Mucosa of descending colon (tissue), 3 donors: ENCODE results near the gene AKT1S1. TPM values are rescaled to one million over a fixed set of nuclear protein-coding genes. Genes with fewer than 3 reads are reported as not detected.

Experiments used
- ATAC-seq: fragments of 200-7000 bp; cut with Tn5 transposase; one replicate; pipeline ENCODE4 v1.9.1; 2020; ENCODE audit warnings: mild to moderate bottlenecking, moderate library complexity
- DNase-seq, 3 donors: peaks; one replicate each; pipeline ENCODE4 v3.0.0-alpha.2; 2020
- H3K36me3 ChIP-seq: fragments of 200-600 bp; one replicate; pipeline ENCODE4 v1.8.0; 2021; ENCODE audit warnings: low read depth, mild to moderate bottlenecking
- H3K4me1 ChIP-seq: fragments of 200-600 bp; one replicate; pipeline ENCODE4 v1.8.0; 2021; ENCODE audit warnings: low read depth, mild to moderate bottlenecking
- H3K4me3 ChIP-seq: fragments of 200-600 bp; one replicate; pipeline ENCODE4 v1.8.0; 2021; ENCODE audit warnings: mild to moderate bottlenecking
- H3K9me3 ChIP-seq: fragments of 200-600 bp; one replicate; pipeline ENCODE4 v1.8.0; 2021; ENCODE audit warnings: mild to moderate bottlenecking
- CTCF ChIP-seq: fragments of 200-600 bp; IDR thresholded peaks from one replicate; pipeline ENCODE4 v1.8.0; 2022; ENCODE audit warnings: antibody characterized with exemption, mild to moderate bottlenecking
- intact Hi-C, 2 donors: fragments of 100-400 bp; cut with DNase I in 1 of 2; cut with micrococcal nuclease in 1 of 2; formaldehyde crosslinking; loops; one replicate each; pipeline versions ENCODE4 v1.11.0 to v1.11.1; 2022; cut with DNase I, micrococcal nuclease
- total RNA-seq, 3 donors: library from RNA; stranded (reverse); fragmentation: NEBNext Ultra II Directional in 2 of 3; extraction: Animal tissue kit (Norgen Biotek cat#: 25700) in 2 of 3; gene quantifications; one replicate each; pipeline versions ENCODE4 v1.2.1 to v1.2.4, GENCODE V29; 2021 to 2023
- donor health status: DM: no; HTN: no; CAD: no; lungs with moderate emphysema.
- donor health status: DM: no; HTN: no; CAD: no.
- donor health status: DM: no; HTN: yes; CAD: no.

AKT1S1 gene
- total RNA-seq, 3 donors from 2014 or later: 38.8 to 44.0 (median 42.3) TPM

GRCh38 chr19:49882643-49883042 lies 5.5 kb upstream of the AKT1S1 start:
- peaks cover 5% of the 10 kb centered on the region for H3K36me3 ChIP-seq

GRCh38 chr19:49881672-49882394 lies 4.7 kb upstream of the AKT1S1 start:
- Histone ChIP-seq H3K4me1 (peaks cover 10% of the 10 kb centered on the region), H3K36me3 (peaks cover 10% of the 10 kb centered on the region), H3K4me3 (no peak overlapping the region), H3K9me3 (no peaks in the 10 kb centered on the region)
- ATAC-seq (no peak), DNase-seq (no peak)
- intact Hi-C loops: no loop called here
- TF ChIP-seq CTCF: no peak

More at GRCh38 chr19:49882643-49883042, 5.5 kb upstream of the AKT1S1 start:
- no peak overlapping the region for H3K4me3 ChIP-seq
- intact Hi-C loops: no loop called here
- no peak for TF ChIP-seq CTCF
- H3K4me1 ChIP-seq: peaks cover 10% of the 10 kb centered on the region
- DNase-seq (no peak), ATAC-seq (no peak)
- H3K9me3 ChIP-seq: no peaks in the 10 kb centered on the region

- Histone ChIP-seq H3K4me1 (peaks cover 10% of the 10 kb centered on the region), H3K9me3 (no peaks in the 10 kb centered on the region), H3K36me3 (peaks cover 10% of the 10 kb centered on the region), H3K4me3 (no peak overlapping the region)
- DNase-seq (no peak), ATAC-seq (no peak)
- no peak for TF ChIP-seq CTCF
- intact Hi-C loops: no loop called here
Measured at GRCh38 chr19:49881186-49881585, 4.0 kb upstream of the AKT1S1 start.

GRCh38 chr19:49880162-49880869 lies 3.2 kb upstream of the AKT1S1 start:
- Histone ChIP-seq H3K9me3 (no peaks in the 10 kb centered on the region), H3K4me3 (no peak overlapping the region), H3K4me1 (peaks cover 15% of the 10 kb centered on the region), H3K36me3 (peaks cover 10% of the 10 kb centered on the region)
- TF ChIP-seq CTCF: no peak
- intact Hi-C loops: no loop called here
- ATAC-seq (no peak), DNase-seq (peak in 1 of 3 donors; percentile 19)

- Histone ChIP-seq H3K9me3 (no peaks in the 10 kb centered on the region), H3K4me3 (no peak overlapping the region), H3K4me1 (peaks cover 19% of the 10 kb centered on the region), H3K36me3 (peaks cover 10% of the 10 kb centered on the region)
- peak in 1 of 3 donors; percentile 18 for DNase-seq
- TF ChIP-seq CTCF: no peak
- intact Hi-C loops: no loop called here
- no peak for ATAC-seq
Measured at GRCh38 chr19:49879243-49879963, 2.2 kb upstream of the AKT1S1 start.
